Adrenal gland (tissue), 12 donors: Measurements from ENCODE around the gene TENM4. TPM values are rescaled to one million over a fixed set of nuclear protein-coding genes. Genes with fewer than 3 reads are reported as not detected.

ENCODE experiments used
- DNase-seq, 7 donors: peaks; one replicate each; pipeline ENCODE4 v3.0.0-alpha.2; 2019 to 2020
- H3K27ac ChIP-seq, 5 donors: fragments of 200-600 bp; sonication (generic) in 4 of 5; 1 replicate in 3 of 5; 2 replicates in 2 of 5; pipeline versions ENCODE4 v1.5.1 to v1.8.0; 2016 to 2020; ENCODE audit warnings: mild to moderate bottlenecking in 1 of 5
- H3K27me3 ChIP-seq: fragments of 200-600 bp; 2 replicates; pipeline ENCODE4 v1.8.0; 2021
- H3K36me3 ChIP-seq, 2 donors: fragments of 200-600 bp; replicated peaks in 1 of 2; 1 replicate in 1 of 2; 2 replicates in 1 of 2; pipeline versions ENCODE4 v1.5.1 to v1.8.0; 2018 to 2022
- H3K4me1 ChIP-seq, 2 donors: fragments of 200-600 bp; replicated peaks in 1 of 2; 1 replicate in 1 of 2; 2 replicates in 1 of 2; pipeline versions ENCODE4 v1.5.1 to v1.8.0; 2018 to 2021
- H3K4me3 ChIP-seq, 4 donors: fragments of 200-600 bp; sonication (generic) in 3 of 4; one replicate each; pipeline ENCODE4 v1.5.1; 2016 to 2018
- H3K9me3 ChIP-seq, 3 donors: fragments of 200-600 bp; sonication (generic) in 1 of 3; replicated peaks in 1 of 3; 1 replicate in 2 of 3; 2 replicates in 1 of 3; pipeline versions ENCODE4 v1.5.1 to v1.8.0; 2016 to 2021
- CTCF ChIP-seq, 6 experiments: fragments of 450-650 bp in 4 of 6; fragments of 200-600 bp in 2 of 6; sonication (generic) in 1 of 6; IDR thresholded peaks; 1 replicate in 5 of 6; 2 replicates in 1 of 6; pipeline versions ENCODE4 v1.5.1 to v1.8.0; 2016 to 2021; ENCODE audit warnings: antibody characterized with exemption in 6 of 6, mild to moderate bottlenecking in 2 of 6, moderate library complexity in 1 of 6
- POLR2A ChIP-seq, 2 donors: fragments of 450-650 bp; IDR thresholded peaks; one replicate each; pipeline ENCODE4 v1.6.1; 2017; ENCODE audit warnings: antibody characterized with exemption in 2 of 2, mild to moderate bottlenecking in 2 of 2, moderate library complexity in 1 of 2
- WGBS, 4 donors: extraction: QIAGEN DNeasy Blood & Tissue Kit in 2 of 4; methylation state at CpG; one replicate each; pipeline versions ENCODE4 v1.1.5 to v1.1.7; 2013 to 2017; 5-methylcytosine and 5-hydroxymethylcytosine counted together
- intact Hi-C, 2 donors: fragments of 100-400 bp; cut with DNase I; formaldehyde crosslinking; loops; one replicate each; pipeline versions ENCODE4 v1.14.1 to v1.15.0; 2022 to 2023
- polyA plus RNA-seq, 3 donors: library from polyadenylated mRNA; stranded (reverse); fragments of 200-250 nt in 2 of 3; fragments of 350-450 nt in 1 of 3; fragmentation: Illumina TruSeq in 1 of 3; extraction: RNeasy Lipid Tissue Mini Kit (QIAGEN cat#74804) in 1 of 3; gene quantifications; one replicate each; pipeline ENCODE4 v1.2.3, GENCODE V29; 2013 to 2014
- total RNA-seq, 9 donors: library from RNA; depleted of rRNA in 4 of 9; stranded (reverse); fragments of >200 nt in 4 of 9; fragments of 120-200 nt in 1 of 9; fragmentation: NEBNext Ultra II Directional in 1 of 9; extraction: Animal tissue kit (Norgen Biotek cat#: 25700) in 1 of 9; gene quantifications; one replicate each; pipeline versions ENCODE4 v1.1.0 to v1.2.4, GENCODE V29; 2013 to 2023
- donor health status: healthy with polysubstance abuse.
- donor health status: Bipolar disorder and iron deficiency.
- donor health status: DM: yes; HTN: yes; CAD: no.
- donor health status: DM: no; HTN: no; CAD: no.
- donor health status: DM: no; HTN: no; CAD: no.
- donor health status: DM: yes; HTN: yes; CAD: no.

TENM4 gene
- total and polyA plus RNA-seq, 12 donors, result 0.74 to 24.9 (median 6.7) TPM

GRCh38 chr11:79367844-79368243 lies 73.0 kb downstream of the TENM4 start:
- no peak overlapping the region for H3K27ac ChIP-seq
- H3K4me3 ChIP-seq, result no peak overlapping the region
- no peaks in the 10 kb centered on the region for H3K36me3 ChIP-seq
- DNase-seq, result no peak
- intact Hi-C loops, result no loop called here
- WGBS, 4 donors, result 83 to 97% (median 90%) methylated on average over 4 of the region's 4 CpGs
- H3K27me3 ChIP-seq, result no peaks in the 10 kb centered on the region
- no peaks in the 10 kb centered on the region for H3K9me3 ChIP-seq
- no peaks in the 10 kb centered on the region for H3K4me1 ChIP-seq
- TF ChIP-seq CTCF (IDR thresholded peaks at IDR 0.05), result no peak
- no peak for TF ChIP-seq POLR2A (IDR thresholded peaks at IDR 0.05)

GRCh38 chr11:79366218-79366617 lies 74.6 kb downstream of the TENM4 start:
- intact Hi-C loops, result no loop called here
- Histone ChIP-seq H3K27me3 (no peaks in the 10 kb centered on the region), H3K9me3 (no peaks in the 10 kb centered on the region), H3K27ac (no peak overlapping the region), H3K4me1 (no peaks in the 10 kb centered on the region), H3K36me3 (no peaks in the 10 kb centered on the region), H3K4me3 (no peak overlapping the region)
- no peak for TF ChIP-seq POLR2A (IDR thresholded peaks at IDR 0.05)
- no peak for TF ChIP-seq CTCF (IDR thresholded peaks at IDR 0.05)
- no peak for DNase-seq
- 97 to 100% (median 99%) methylated on average over 2 of the region's 2 CpGs for WGBS, 4 donors

- Histone ChIP-seq H3K27ac (no peak overlapping the region), H3K9me3 (no peaks in the 10 kb centered on the region), H3K4me3 (no peak overlapping the region), H3K4me1 (no peaks in the 10 kb centered on the region), H3K27me3 (no peaks in the 10 kb centered on the region), H3K36me3 (no peaks in the 10 kb centered on the region)
- WGBS, 4 donors, result 82 to 87% (median 85%) methylated on average over 5 of the region's 5 CpGs
- intact Hi-C loops, result no loop called here
- no peak for DNase-seq
- TF ChIP-seq POLR2A (IDR thresholded peaks at IDR 0.05) (no peak), CTCF (IDR thresholded peaks at IDR 0.05) (no peak)
Measured at GRCh38 chr11:79363861-79364378, 76.9 kb downstream of the TENM4 start.

- Histone ChIP-seq H3K27me3 (no peaks in the 10 kb centered on the region), H3K36me3 (no peaks in the 10 kb centered on the region), H3K4me3 (no peak overlapping the region), H3K9me3 (no peaks in the 10 kb centered on the region), H3K4me1 (no peaks in the 10 kb centered on the region), H3K27ac (no peak overlapping the region)
- intact Hi-C loops, result no loop called here
- WGBS, 4 donors, result 94 to 98% (median 97%) methylated on average over 4 of the region's 4 CpGs
- DNase-seq, result no peak
- no peak for TF ChIP-seq POLR2A (IDR thresholded peaks at IDR 0.05)
- no peak for TF ChIP-seq CTCF (IDR thresholded peaks at IDR 0.05)
Measured at GRCh38 chr11:79363256-79363655, 77.6 kb downstream of the TENM4 start.
